Esophagus squamous epithelium (tissue), 5 donors: ENCODE measurements around the gene SDK2. TPM values are rescaled to one million over a fixed set of nuclear protein-coding genes. Genes with fewer than 3 reads are reported as not detected.

Experiments used
- DNase-seq: peaks from one replicate; lab custom pipeline; 2025; lab: John Stamatoyannopoulos, UW
- H3K27ac ChIP-seq, 4 donors: fragments of 200-600 bp; sonication (generic); one replicate each; pipeline ENCODE4 v1.5.1; 2016 to 2019; ENCODE audit warnings: mild to moderate bottlenecking in 1 of 4
- H3K27me3 ChIP-seq, 4 donors: fragments of 200-600 bp; sonication (generic); 1 replicate in 3 of 4; 2 replicates in 1 of 4; pipeline versions ENCODE4 v1.5.1 to v1.6.0; 2017 to 2021; ENCODE audit warnings: antibody characterized with exemption in 1 of 4
- H3K36me3 ChIP-seq, 3 donors: fragments of 200-600 bp; sonication (generic); one replicate each; pipeline ENCODE4 v1.5.1; 2016 to 2019
- H3K4me1 ChIP-seq, 3 donors: fragments of 200-600 bp; sonication (generic); one replicate each; pipeline ENCODE4 v1.5.1; 2017 to 2019
- H3K4me3 ChIP-seq, 4 donors: fragments of 200-600 bp; sonication (generic); 1 replicate in 3 of 4; 2 replicates in 1 of 4; pipeline ENCODE4 v1.5.1; 2016 to 2019; ENCODE audit warnings: mild to moderate bottlenecking in 2 of 4, moderate library complexity in 1 of 4
- H3K9me3 ChIP-seq, 3 donors: fragments of 200-600 bp; sonication (generic); one replicate each; pipeline ENCODE4 v1.5.1; 2016 to 2019
- POLR2A ChIP-seq, 4 donors: fragments of 450-650 bp; IDR thresholded peaks; one replicate each; pipeline ENCODE4 v1.6.1; 2017; ENCODE audit warnings: antibody characterized with exemption in 4 of 4, mild to moderate bottlenecking in 4 of 4, moderate library complexity in 3 of 4
- WGBS, 2 donors: methylation state at CpG; one replicate each; pipeline ENCODE4 v1.1.5; 2018; 5-methylcytosine and 5-hydroxymethylcytosine counted together
- intact Hi-C: fragments of 100-400 bp; cut with DNase I; formaldehyde crosslinking; loops from one replicate; pipeline ENCODE4 v1.15.0; 2022
- total RNA-seq, 4 donors: library from RNA; depleted of rRNA; stranded (reverse); fragments of >200 nt; gene quantifications; one replicate each; pipeline ENCODE4 v1.1.0, GENCODE V29; 2016
- TF ChIP-seq, protein P1 (sequence below), 6 experiments: fragments of 450-650 bp in 4 of 6; fragments of 200-600 bp in 2 of 6; sonication (generic) in 2 of 6; IDR thresholded peaks; one replicate each; pipeline ENCODE4 v1.5.1; 2016 to 2019; ENCODE audit warnings: antibody characterized with exemption in 6 of 6, mild to moderate bottlenecking in 4 of 6, moderate library complexity in 4 of 6
- donor health status: DM: yes; HTN: yes; CAD: no.

The SDK2 gene
- total RNA-seq, 4 donors from 2014 or later: 1.7 to 5.5 (median 2.4) TPM

DNA sequence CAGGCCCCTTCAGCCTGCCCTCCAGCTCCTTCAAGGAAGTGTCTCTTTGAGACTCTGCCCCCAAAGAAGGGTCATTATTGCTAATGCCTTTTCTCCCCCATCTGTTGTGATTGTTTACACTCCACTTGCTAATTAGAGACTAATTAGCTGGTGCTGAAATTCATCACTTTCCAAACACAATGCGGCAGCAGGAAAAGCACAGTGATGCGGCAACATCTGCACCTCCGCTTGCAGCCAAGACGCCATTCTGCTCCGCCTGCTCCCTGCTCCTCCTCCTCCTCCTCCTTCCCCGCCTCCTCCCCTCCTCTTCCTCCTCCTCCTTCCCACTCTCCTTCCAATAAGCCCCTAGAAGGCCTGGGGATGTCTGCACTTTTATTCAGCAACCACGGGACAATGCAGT is 110.5 kb downstream of the SDK2 start:
- TF ChIP-seq, protein P1, sequence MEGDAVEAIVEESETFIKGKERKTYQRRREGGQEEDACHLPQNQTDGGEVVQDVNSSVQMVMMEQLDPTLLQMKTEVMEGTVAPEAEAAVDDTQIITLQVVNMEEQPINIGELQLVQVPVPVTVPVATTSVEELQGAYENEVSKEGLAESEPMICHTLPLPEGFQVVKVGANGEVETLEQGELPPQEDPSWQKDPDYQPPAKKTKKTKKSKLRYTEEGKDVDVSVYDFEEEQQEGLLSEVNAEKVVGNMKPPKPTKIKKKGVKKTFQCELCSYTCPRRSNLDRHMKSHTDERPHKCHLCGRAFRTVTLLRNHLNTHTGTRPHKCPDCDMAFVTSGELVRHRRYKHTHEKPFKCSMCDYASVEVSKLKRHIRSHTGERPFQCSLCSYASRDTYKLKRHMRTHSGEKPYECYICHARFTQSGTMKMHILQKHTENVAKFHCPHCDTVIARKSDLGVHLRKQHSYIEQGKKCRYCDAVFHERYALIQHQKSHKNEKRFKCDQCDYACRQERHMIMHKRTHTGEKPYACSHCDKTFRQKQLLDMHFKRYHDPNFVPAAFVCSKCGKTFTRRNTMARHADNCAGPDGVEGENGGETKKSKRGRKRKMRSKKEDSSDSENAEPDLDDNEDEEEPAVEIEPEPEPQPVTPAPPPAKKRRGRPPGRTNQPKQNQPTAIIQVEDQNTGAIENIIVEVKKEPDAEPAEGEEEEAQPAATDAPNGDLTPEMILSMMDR (IDR thresholded peaks at IDR 0.05): no peak
- TF ChIP-seq POLR2A (IDR thresholded peaks at IDR 0.05): no peak
- WGBS, 2 donors: 64 to 80% methylated on average over 7 of the region's 7 CpGs

DNA sequence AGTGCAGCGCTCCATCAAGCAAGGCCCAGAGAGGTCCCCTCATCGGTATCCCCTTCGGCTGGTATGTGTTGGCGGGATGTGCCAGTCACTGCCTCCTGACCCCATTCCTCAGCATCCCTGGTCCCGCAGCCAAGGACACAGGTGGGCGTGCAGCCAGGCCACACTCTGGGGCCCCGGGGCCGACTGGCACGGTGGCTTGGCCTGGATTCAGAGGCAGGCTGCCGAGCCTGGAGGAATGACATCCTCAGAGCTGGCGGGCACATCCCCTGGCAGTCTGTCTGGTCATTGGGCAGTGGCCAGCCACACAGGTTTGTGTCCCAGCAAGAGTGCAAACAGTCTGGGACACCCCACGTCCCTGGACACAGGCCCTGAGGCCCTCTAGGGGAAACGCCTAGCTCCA is 111.1 kb downstream of the SDK2 start:
- no peaks in the 10 kb centered on the region for H3K4me1 ChIP-seq
- H3K36me3 ChIP-seq: no peaks in the 10 kb centered on the region
- intact Hi-C loops: no loop called here
- H3K27me3 ChIP-seq: no peaks in the 10 kb centered on the region
- DNase-seq: no peak
- TF ChIP-seq POLR2A (IDR thresholded peaks at IDR 0.05): no peak
- TF ChIP-seq, protein P1 (IDR thresholded peaks at IDR 0.05): no peak
- H3K4me3 ChIP-seq: no peak overlapping the region
- no peaks in the 10 kb centered on the region for H3K9me3 ChIP-seq
- H3K27ac ChIP-seq: no peak overlapping the region
- WGBS, 2 donors: 45% methylated on average over 2 of the region's 13 CpGs; no CpG with 5 or more reads in 1 of the 2 donors

More for the DNA sequence above, 110.5 kb downstream of the SDK2 start:
- no peaks in the 10 kb centered on the region for H3K36me3 ChIP-seq
- H3K27ac ChIP-seq: no peak overlapping the region
- H3K4me3 ChIP-seq: no peak overlapping the region
- H3K9me3 ChIP-seq: no peaks in the 10 kb centered on the region
- no peak for DNase-seq
- H3K4me1 ChIP-seq: no peaks in the 10 kb centered on the region
- H3K27me3 ChIP-seq: no peaks in the 10 kb centered on the region
- intact Hi-C loops: no loop called here

DNA sequence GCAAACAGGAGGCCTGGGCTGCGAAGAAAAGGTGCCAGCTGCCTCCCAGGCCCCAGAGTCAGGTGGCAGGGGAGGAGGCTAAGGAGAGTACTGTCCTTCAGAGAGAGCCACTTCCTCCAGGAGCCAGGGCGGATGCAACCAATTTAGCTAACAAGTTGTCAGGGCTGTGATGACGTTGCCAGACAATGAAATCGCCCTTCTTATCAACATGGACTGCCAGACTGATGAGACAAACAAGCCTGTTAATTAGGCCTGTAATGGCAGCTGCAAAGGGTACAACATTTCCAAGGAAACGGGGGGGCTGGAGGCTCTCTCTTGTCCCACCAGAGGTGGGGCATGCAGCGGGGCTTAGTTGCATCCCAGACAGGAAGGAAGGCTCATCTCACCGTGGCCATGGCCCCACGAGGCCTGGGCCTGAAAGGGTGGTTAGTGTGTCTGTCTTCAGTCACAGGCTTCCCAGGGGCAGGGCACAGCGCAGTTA is 111.8 kb downstream of the SDK2 start:
- DNase-seq: no peak
- Histone ChIP-seq H3K4me3 (no peak overlapping the region), H3K4me1 (no peaks in the 10 kb centered on the region), H3K36me3 (no peaks in the 10 kb centered on the region), H3K9me3 (no peaks in the 10 kb centered on the region), H3K27ac (no peak overlapping the region), H3K27me3 (no peaks in the 10 kb centered on the region)
- no peak for TF ChIP-seq POLR2A (IDR thresholded peaks at IDR 0.05)
- TF ChIP-seq, protein P1 (IDR thresholded peaks at IDR 0.05): no peak
- 63 to 100% methylated on average over 1 to 4 of the region's 9 CpGs for WGBS, 2 donors
- intact Hi-C loops: no loop called here

DNA sequence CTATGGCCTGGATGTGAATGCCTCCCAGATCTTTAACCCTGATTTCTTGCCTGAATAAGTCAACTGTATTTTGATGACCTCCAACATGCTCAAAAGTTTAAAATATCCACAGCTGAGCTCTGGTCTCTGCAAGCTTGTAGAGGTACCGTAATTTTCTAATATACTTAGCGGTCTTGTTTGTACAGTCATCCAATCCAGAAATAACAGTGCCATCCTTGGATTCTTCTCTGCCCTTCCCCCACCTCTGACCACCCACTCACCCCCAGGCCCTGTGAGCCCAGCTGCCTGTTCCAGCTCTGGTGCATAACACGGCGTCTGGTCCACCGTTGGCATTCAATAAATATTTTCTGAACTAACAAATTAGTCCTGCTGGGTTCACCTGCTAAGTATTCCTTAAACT is 113.1 kb downstream of the SDK2 start:
- Histone ChIP-seq H3K4me1 (no peaks in the 10 kb centered on the region), H3K27me3 (no peaks in the 10 kb centered on the region), H3K27ac (no peak overlapping the region), H3K9me3 (no peaks in the 10 kb centered on the region), H3K36me3 (no peaks in the 10 kb centered on the region), H3K4me3 (no peak overlapping the region)
- WGBS, 2 donors: 87 to 95% methylated on average over 5 of the region's 5 CpGs
- intact Hi-C loops: no loop called here
- DNase-seq: no peak
- TF ChIP-seq POLR2A (IDR thresholded peaks at IDR 0.05): no peak
- TF ChIP-seq, protein P1 (IDR thresholded peaks at IDR 0.05): no peak

DNA sequence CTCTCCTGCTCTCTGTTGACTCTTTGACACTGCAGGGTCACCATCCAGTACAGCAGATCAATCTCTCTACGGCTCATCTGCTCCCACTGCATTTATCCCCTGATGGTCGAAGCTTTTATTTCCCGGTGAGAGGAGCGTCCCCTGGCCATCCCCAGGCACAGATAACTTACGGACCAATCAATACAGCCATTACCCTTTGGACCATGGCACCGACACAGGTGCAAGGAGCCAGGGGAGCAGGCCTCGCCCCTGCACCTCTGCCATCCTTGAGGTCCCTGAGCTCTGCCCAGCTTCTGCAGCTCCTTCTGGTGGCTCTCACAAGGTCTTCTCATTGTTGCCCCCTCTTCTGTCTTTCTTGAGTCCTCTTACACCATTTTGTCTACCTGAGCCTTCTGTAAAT is 115.6 kb downstream of the SDK2 start:
- H3K27ac ChIP-seq: no peak overlapping the region
- no peaks in the 10 kb centered on the region for H3K36me3 ChIP-seq
- H3K27me3 ChIP-seq: no peaks in the 10 kb centered on the region
- H3K9me3 ChIP-seq: no peaks in the 10 kb centered on the region
- WGBS, 2 donors: 84 to 93% methylated on average over 7 of the region's 7 CpGs
- intact Hi-C loops: no loop called here
- no peak for DNase-seq
- no peaks in the 10 kb centered on the region for H3K4me1 ChIP-seq
- H3K4me3 ChIP-seq: no peak overlapping the region
- TF ChIP-seq POLR2A (IDR thresholded peaks at IDR 0.05): no peak
- TF ChIP-seq, protein P1 (IDR thresholded peaks at IDR 0.05): no peak
